Mucosa of descending colon (tissue), 3 donors: ENCODE results near the gene PIRT. TPM values are rescaled to one million over a fixed set of nuclear protein-coding genes. Genes with fewer than 3 reads are reported as not detected.
A peak's percentile ranks its signal among the peaks of the same experiment; 100 is the strongest.

Source experiments
- ATAC-seq: fragments of 200-7000 bp; cut with Tn5 transposase; one replicate; pipeline ENCODE4 v1.9.1; 2020; ENCODE audit warnings: mild to moderate bottlenecking, moderate library complexity
- DNase-seq, 3 donors: peaks; one replicate each; pipeline ENCODE4 v3.0.0-alpha.2; 2020
- H3K36me3 ChIP-seq: fragments of 200-600 bp; one replicate; pipeline ENCODE4 v1.8.0; 2021; ENCODE audit warnings: low read depth, mild to moderate bottlenecking
- H3K4me1 ChIP-seq: fragments of 200-600 bp; one replicate; pipeline ENCODE4 v1.8.0; 2021; ENCODE audit warnings: low read depth, mild to moderate bottlenecking
- H3K4me3 ChIP-seq: fragments of 200-600 bp; one replicate; pipeline ENCODE4 v1.8.0; 2021; ENCODE audit warnings: mild to moderate bottlenecking
- H3K9me3 ChIP-seq: fragments of 200-600 bp; one replicate; pipeline ENCODE4 v1.8.0; 2021; ENCODE audit warnings: mild to moderate bottlenecking
- intact Hi-C, 2 donors: fragments of 100-400 bp; cut with DNase I in 1 of 2; cut with micrococcal nuclease in 1 of 2; formaldehyde crosslinking; loops; one replicate each; pipeline versions ENCODE4 v1.11.0 to v1.11.1; 2022; cut with DNase I, micrococcal nuclease
- total RNA-seq, 3 donors: library from RNA; stranded (reverse); fragmentation: NEBNext Ultra II Directional in 2 of 3; extraction: Animal tissue kit (Norgen Biotek cat#: 25700) in 2 of 3; gene quantifications; one replicate each; pipeline versions ENCODE4 v1.2.1 to v1.2.4, GENCODE V29; 2021 to 2023
- TF ChIP-seq, protein P1 (sequence below): fragments of 200-600 bp; IDR thresholded peaks from one replicate; pipeline ENCODE4 v1.8.0; 2022; ENCODE audit warnings: antibody characterized with exemption, mild to moderate bottlenecking
- donor health status: DM: no; HTN: no; CAD: no; lungs with moderate emphysema.
- donor health status: DM: no; HTN: no; CAD: no.
- donor health status: DM: no; HTN: yes; CAD: no.

The PIRT gene
- total RNA-seq, 3 donors from 2014 or later = 0.55 to 7.6 (median 1.1) TPM

DNA sequence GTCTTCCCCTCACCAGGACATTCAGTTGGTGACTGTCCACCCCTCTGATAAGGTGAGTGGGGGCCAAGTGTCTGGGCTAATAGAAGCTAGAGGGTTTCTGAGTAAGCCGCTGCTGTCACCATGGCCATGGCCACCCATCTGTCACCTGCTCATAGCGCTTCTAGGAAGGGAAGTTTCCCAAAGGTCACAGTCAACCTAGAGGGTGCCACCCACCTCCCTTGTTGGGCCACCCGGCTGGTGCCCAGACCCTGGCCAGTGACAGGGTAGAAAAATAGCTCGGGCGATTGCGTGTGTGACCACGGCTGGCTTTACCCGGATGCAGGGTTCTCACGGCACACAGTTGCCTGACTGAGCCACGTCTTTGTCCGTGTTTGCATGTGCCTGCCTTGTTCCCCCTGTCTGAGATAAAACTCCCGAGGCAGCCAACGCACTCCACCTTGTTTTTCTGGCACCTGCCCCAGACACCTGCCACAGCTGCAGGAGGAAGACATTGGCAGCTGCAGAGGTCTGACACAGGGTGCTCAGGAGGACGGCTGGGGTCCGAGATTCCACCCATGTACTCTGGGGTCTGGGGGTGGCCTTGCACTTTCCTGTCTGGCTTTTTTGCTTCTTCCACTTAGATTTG is 809 bp downstream of the PIRT start:
- peaks cover 9% of the 10 kb centered on the region for H3K4me1 ChIP-seq
- ATAC-seq (peak; percentile 70), DNase-seq (peak; percentile 72 to 78 (median 74))
- intact Hi-C loops = no loop called here
- H3K4me3 ChIP-seq = no peak overlapping the region
- no peaks in the 10 kb centered on the region for H3K36me3 ChIP-seq
- H3K9me3 ChIP-seq = no peaks in the 10 kb centered on the region
- TF ChIP-seq, protein P1, sequence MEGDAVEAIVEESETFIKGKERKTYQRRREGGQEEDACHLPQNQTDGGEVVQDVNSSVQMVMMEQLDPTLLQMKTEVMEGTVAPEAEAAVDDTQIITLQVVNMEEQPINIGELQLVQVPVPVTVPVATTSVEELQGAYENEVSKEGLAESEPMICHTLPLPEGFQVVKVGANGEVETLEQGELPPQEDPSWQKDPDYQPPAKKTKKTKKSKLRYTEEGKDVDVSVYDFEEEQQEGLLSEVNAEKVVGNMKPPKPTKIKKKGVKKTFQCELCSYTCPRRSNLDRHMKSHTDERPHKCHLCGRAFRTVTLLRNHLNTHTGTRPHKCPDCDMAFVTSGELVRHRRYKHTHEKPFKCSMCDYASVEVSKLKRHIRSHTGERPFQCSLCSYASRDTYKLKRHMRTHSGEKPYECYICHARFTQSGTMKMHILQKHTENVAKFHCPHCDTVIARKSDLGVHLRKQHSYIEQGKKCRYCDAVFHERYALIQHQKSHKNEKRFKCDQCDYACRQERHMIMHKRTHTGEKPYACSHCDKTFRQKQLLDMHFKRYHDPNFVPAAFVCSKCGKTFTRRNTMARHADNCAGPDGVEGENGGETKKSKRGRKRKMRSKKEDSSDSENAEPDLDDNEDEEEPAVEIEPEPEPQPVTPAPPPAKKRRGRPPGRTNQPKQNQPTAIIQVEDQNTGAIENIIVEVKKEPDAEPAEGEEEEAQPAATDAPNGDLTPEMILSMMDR = no peak

DNA sequence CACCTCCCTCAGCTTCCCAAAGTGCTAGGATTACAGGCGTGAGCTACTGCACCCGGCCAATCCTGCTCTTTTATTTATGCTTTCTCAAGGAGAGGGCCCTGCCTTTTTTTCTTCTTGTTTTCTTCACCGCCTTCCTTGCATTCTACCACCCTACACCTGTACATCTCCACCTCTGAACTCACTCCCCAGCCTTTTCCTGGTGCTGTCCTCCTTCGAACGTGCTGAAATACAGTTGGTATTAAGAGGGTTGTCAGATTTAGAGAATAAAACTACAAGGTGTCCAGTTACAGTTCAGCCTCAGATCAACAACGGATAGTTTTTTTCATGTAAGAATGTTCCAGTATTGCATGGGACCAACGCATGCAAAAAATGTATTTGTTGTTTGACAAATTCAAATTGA is 1.7 kb downstream of the PIRT start:
- H3K9me3 ChIP-seq = no peaks in the 10 kb centered on the region
- H3K4me1 ChIP-seq = peaks cover 9% of the 10 kb centered on the region
- DNase-seq (no peak), ATAC-seq (no peak)
- H3K36me3 ChIP-seq = no peaks in the 10 kb centered on the region
- TF ChIP-seq, protein P1 = no peak
- intact Hi-C loops = no loop called here
- H3K4me3 ChIP-seq = no peak overlapping the region

DNA sequence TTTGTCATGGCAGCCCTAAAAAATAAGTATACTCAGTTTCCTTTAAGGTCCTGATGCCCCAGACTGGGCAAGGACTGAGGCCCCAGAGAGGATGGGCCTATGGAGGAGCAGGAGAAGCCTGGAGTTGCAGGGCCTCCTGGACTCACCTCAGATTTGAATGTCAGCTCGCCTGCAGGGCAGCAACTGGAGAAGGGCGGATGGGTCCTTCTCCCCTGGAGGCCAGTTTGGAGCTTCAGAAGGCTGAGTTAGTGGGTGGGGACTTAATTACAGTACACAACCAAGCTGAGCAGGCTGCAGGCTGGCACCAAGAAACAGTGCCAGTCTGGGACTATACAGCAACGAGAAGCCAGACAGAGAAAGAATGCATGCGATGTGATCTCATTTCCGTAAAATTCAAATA is 6.2 kb downstream of the PIRT start:
- TF ChIP-seq, protein P1 = no peak
- no peak for DNase-seq

DNA sequence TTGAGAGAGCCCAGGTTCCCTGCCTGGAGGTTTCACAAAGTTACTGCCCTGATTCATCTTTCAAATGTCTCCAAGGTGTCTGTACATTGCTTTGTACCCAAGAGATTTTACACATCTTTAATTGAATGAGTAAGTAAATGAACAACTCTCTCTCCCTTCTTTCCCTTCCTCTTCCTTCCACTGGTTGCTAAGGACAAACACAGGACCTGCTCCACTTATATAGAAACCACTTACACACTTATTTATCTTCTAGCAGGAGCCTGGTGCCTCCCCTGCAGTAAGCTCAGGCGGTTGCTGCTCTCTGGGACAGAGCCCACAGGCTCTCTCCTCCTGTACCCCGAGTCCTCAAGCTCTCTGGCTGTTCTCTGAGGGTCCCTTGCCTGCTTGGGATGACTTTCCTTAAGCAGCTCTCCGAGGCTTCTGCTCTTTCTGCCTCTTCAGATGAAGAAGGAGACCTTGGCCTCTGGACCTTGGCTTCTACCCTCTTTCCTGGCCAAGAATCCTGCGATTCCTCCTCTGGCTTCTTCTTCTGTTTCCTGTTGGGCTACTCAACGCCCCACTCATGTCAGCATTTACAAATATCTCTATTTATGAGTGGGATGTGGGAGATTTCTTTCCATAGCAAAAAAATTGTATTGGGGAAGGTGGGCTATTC is 9.9 kb downstream of the PIRT start:
- ATAC-seq (peak; percentile 67), DNase-seq (peak in 1 of 3 donors; percentile 39)

More for the DNA sequence above, 6.2 kb downstream of the PIRT start:
- intact Hi-C loops = no loop called here
- H3K4me1 ChIP-seq = peaks cover 3% of the 10 kb centered on the region
- no peak overlapping the region for H3K4me3 ChIP-seq
- ATAC-seq = no peak
- H3K36me3 ChIP-seq = no peaks in the 10 kb centered on the region
- H3K9me3 ChIP-seq = no peaks in the 10 kb centered on the region

DNA sequence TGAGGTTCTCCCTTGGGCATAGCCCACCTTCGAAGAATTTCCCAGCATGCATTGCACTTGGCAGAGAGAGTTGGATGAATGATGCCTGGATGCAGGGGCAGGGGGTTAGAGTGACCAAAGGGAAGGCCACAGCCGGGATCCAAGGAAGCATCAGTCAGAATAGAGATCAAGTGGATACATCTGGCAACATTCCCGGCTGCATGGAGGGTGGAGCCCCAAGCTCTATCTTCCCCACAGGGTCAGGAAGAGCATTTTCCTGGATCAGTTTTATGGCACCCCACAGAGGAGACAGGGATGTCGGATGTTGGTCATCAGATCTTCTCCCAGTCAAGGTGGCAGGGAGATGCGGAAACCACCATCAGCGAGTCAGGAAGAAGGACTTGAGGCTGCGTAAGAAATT is 13.0 kb downstream of the PIRT start:
- no peaks in the 10 kb centered on the region for H3K4me1 ChIP-seq
- no peaks in the 10 kb centered on the region for H3K9me3 ChIP-seq
- no peak overlapping the region for H3K4me3 ChIP-seq
- intact Hi-C loops = no loop called here
- H3K36me3 ChIP-seq = no peaks in the 10 kb centered on the region
- DNase-seq = peak in 1 of 3 donors; percentile 61
- peak; percentile 9 for ATAC-seq
- TF ChIP-seq, protein P1 = no peak

More for the DNA sequence above, 9.9 kb downstream of the PIRT start:
- Histone ChIP-seq H3K4me3 (no peak overlapping the region), H3K4me1 (peaks cover 1% of the 10 kb centered on the region), H3K36me3 (no peaks in the 10 kb centered on the region), H3K9me3 (no peaks in the 10 kb centered on the region)
- intact Hi-C loops = no loop called here
- TF ChIP-seq, protein P1 = no peak
